ENCODE data around the gene DARS1. TPM values are rescaled to one million over a fixed set of nuclear protein-coding genes. Genes with fewer than 3 reads are reported as not detected.

Gene DARS1
- total RNA-seq, 6 experiments from 2014 or later: 19.9 to 49.1 (median 34.8) TPM

GRCh38 chr2:135914485-135914884 lies 70.9 kb downstream of the DARS1 start:
- Histone ChIP-seq H3K36me3 (peaks cover 0 to 29% (median 0%) of the 10 kb centered on the region in 4 donors), H3K4me1 (no peaks in the 10 kb centered on the region), H3K27me3 (no peaks in the 10 kb centered on the region), H3K27ac (no peak overlapping the region), H3K9me3 (no peaks in the 10 kb centered on the region), H3K4me3 (no peak overlapping the region)
- WGBS (ENCODE audit: insufficient coverage, low coverage, low lambda C conversion rate, missing lambda C conversion rate): 60% methylated on average over 3 of the region's 3 CpGs
- ATAC-seq: no peak
- intact Hi-C loops (cut with DNase I): loop anchor here in 1 of 2 donors (10.0 kb wide), 1 partner anchor 470 kb away; no protein-coding TSS in a partner anchor
- TF ChIP-seq POLR2A (IDR thresholded peaks at IDR 0.05) (no peak), CTCF (IDR thresholded peaks at IDR 0.05) (no peak)
- no peak for DNase-seq

- Histone ChIP-seq H3K4me3 (no peak overlapping the region), H3K27ac (no peak overlapping the region), H3K36me3 (peaks cover 0 to 34% (median 0%) of the 10 kb centered on the region in 4 donors), H3K27me3 (no peaks in the 10 kb centered on the region), H3K9me3 (no peaks in the 10 kb centered on the region), H3K4me1 (no peaks in the 10 kb centered on the region)
- intact Hi-C loops (cut with DNase I): loop anchor here in 1 of 2 donors (10.0 kb wide), 1 partner anchor 471 kb away; no protein-coding TSS in a partner anchor
- DNase-seq (no peak), ATAC-seq (peak; percentile 38 to 65 (median 55))
- WGBS (ENCODE audit: insufficient coverage, low coverage, low lambda C conversion rate, missing lambda C conversion rate): 74% methylated on average over 5 of the region's 5 CpGs
- TF ChIP-seq POLR2A (IDR thresholded peaks at IDR 0.05) (no peak), CTCF (IDR thresholded peaks at IDR 0.05) (peak; percentile 64 to 75 (median 67))
Measured at GRCh38 chr2:135913727-135914365, 71.6 kb downstream of the DARS1 start.

GRCh38 chr2:135909976-135910375 lies 75.5 kb downstream of the DARS1 start:
- Histone ChIP-seq H3K27ac (no peak overlapping the region), H3K4me3 (no peak overlapping the region), H3K9me3 (no peaks in the 10 kb centered on the region), H3K27me3 (no peaks in the 10 kb centered on the region), H3K36me3 (peaks cover 0 to 53% (median 2%) of the 10 kb centered on the region in 4 donors), H3K4me1 (no peaks in the 10 kb centered on the region)
- intact Hi-C loops (cut with DNase I): loop anchor here in 1 of 2 donors (10.0 kb wide), 1 partner anchor 475 kb away; no protein-coding TSS in a partner anchor
- TF ChIP-seq POLR2A (IDR thresholded peaks at IDR 0.05): no peak
- no peak for TF ChIP-seq CTCF (IDR thresholded peaks at IDR 0.05)
- DNase-seq (no peak), ATAC-seq (no peak)

GRCh38 chr2:135905679-135906078 lies 79.7 kb downstream of the DARS1 start:
- Histone ChIP-seq H3K4me3 (no peak overlapping the region), H3K27me3 (no peaks in the 10 kb centered on the region), H3K27ac (no peak overlapping the region), H3K4me1 (no peaks in the 10 kb centered on the region), H3K36me3 (peaks cover 0 to 35% (median 3%) of the 10 kb centered on the region in 4 donors), H3K9me3 (no peaks in the 10 kb centered on the region)
- DNase-seq: no peak
- ATAC-seq: no peak
- TF ChIP-seq POLR2A (IDR thresholded peaks at IDR 0.05) (no peak), CTCF (IDR thresholded peaks at IDR 0.05) (no peak)
- intact Hi-C loops (cut with DNase I): no loop called here

All from right lobe of liver (tissue), 6 donors.